Measurements from ENCODE around the gene PHF23. TPM values are rescaled to one million over a fixed set of nuclear protein-coding genes. Genes with fewer than 3 reads are reported as not detected.

The PHF23 gene
- total RNA-seq, 6 experiments from 2014 or later: 57.0 to 75.0 (median 68.2) TPM

GRCh38 chr17:7256766-7257456 lies 17.7 kb upstream of the PHF23 start:
- no peaks in the 10 kb centered on the region for H3K9me3 Mint-ChIP-seq

GRCh38 chr17:7254511-7254910 lies 15.3 kb upstream of the PHF23 start:
- Mint-ChIP-seq H3K9me3 (no peaks in the 10 kb centered on the region), H3K36me3 (ENCODE audit: low read depth) (peaks cover 40% of the 10 kb centered on the region), H3K27me3 (ENCODE audit: insufficient read depth) (no peaks in the 10 kb centered on the region; the same call in 1 of the 2 replicates), H3K4me1 (ENCODE audit: low read depth) (peaks cover 21% of the 10 kb centered on the region), H3K4me3 (no peak overlapping the region), H3K27ac (no peak overlapping the region)
- no peak for TF ChIP-seq CTCF (IDR thresholded peaks at IDR 0.05)
- no peak for DNase-seq

More at GRCh38 chr17:7256766-7257456, 17.7 kb upstream of the PHF23 start:
- peaks cover 27% of the 10 kb centered on the region for H3K36me3 Mint-ChIP-seq (ENCODE audit: low read depth)
- H3K4me1 Mint-ChIP-seq (ENCODE audit: low read depth): peaks cover 11% of the 10 kb centered on the region
- no peak for TF ChIP-seq CTCF (IDR thresholded peaks at IDR 0.05)
- no peak overlapping the region for H3K27ac Mint-ChIP-seq
- no peak overlapping the region for H3K4me3 Mint-ChIP-seq
- DNase-seq: no peak
- peaks cover 1% of the 10 kb centered on the region for H3K27me3 Mint-ChIP-seq (ENCODE audit: insufficient read depth)

DNA sequence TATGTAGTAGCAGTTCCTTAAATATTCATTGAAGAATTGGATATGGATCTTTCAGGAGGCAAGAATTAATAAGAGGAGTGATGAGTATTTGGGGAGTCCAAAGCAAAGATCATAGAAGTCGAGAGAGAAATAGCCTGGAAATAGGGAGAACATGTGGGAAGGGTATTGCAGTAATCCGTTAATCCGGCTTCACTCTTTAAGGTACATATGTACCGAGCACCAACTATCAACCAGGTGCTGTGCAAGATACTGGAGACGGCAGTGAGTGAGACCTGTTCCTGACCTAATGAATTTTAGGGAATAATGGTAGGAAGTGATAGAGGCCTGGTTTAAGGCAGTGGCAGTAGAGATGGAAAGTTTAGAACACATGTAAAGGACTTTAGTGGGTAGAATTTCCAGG lies 13.8 kb upstream of the PHF23 start:
- Mint-ChIP-seq H3K9me3 (no peaks in the 10 kb centered on the region), H3K27me3 (ENCODE audit: insufficient read depth) (no peaks in the 10 kb centered on the region; the same call in 1 of the 2 replicates), H3K4me3 (peak overlapping the region; percentile 92), H3K4me1 (ENCODE audit: low read depth) (peaks cover 33% of the 10 kb centered on the region), H3K27ac (peak overlapping the region; percentile 100), H3K36me3 (ENCODE audit: low read depth) (peaks cover 45% of the 10 kb centered on the region)
- TF ChIP-seq CTCF (IDR thresholded peaks at IDR 0.05): no peak
- no peak for DNase-seq

- no peaks in the 10 kb centered on the region; the same call in 1 of the 2 replicates for H3K27me3 Mint-ChIP-seq (ENCODE audit: insufficient read depth)
- peak within 1 kb of the TSS; percentile 100 for H3K27ac Mint-ChIP-seq
- peak; percentile 69 for TF ChIP-seq CTCF (IDR thresholded peaks at IDR 0.05)
- peak; percentile 89 for DNase-seq
- H3K36me3 Mint-ChIP-seq (ENCODE audit: low read depth): peaks cover 45% of the 10 kb centered on the region
- H3K4me1 Mint-ChIP-seq (ENCODE audit: low read depth): peaks cover 33% of the 10 kb centered on the region
- no peaks in the 10 kb centered on the region for H3K9me3 Mint-ChIP-seq
- H3K4me3 Mint-ChIP-seq: peak within 1 kb of the TSS; percentile 92
Observed at GRCh38 chr17:7252176-7253043, 13.2 kb upstream of the PHF23 start, which contains the start of gene ELP5. ELP5 (plus strand) TSS chr17:7252215; CDS start chr17:7252551, 336 bp downstream.

GRCh38 chr17:7251661-7252175 lies 12.5 kb upstream of the PHF23 start, which contains the start of gene CTDNEP1:
CTDNEP1 (minus strand) TSS chr17:7251734; CDS start chr17:7251296, 438 bp downstream.
- peak within 1 kb of the TSS; percentile 92 for H3K4me3 Mint-ChIP-seq
- peaks cover 40% of the 10 kb centered on the region for H3K36me3 Mint-ChIP-seq (ENCODE audit: low read depth)
- H3K27ac Mint-ChIP-seq: peak within 1 kb of the TSS; percentile 100
- H3K27me3 Mint-ChIP-seq (ENCODE audit: insufficient read depth): no peaks in the 10 kb centered on the region; the same call in 1 of the 2 replicates
- peaks cover 33% of the 10 kb centered on the region for H3K4me1 Mint-ChIP-seq (ENCODE audit: low read depth)
- no peak for TF ChIP-seq CTCF (IDR thresholded peaks at IDR 0.05)
- peak; percentile 100 for DNase-seq
- H3K9me3 Mint-ChIP-seq: no peaks in the 10 kb centered on the region
